Measurements from ENCODE around the gene RAB31. TPM values are rescaled to one million over a fixed set of nuclear protein-coding genes. Genes with fewer than 3 reads are reported as not detected.
A peak's percentile ranks its signal among the peaks of the same experiment; 100 is the strongest.

Gene RAB31
- total and polyA plus RNA-seq, 5 experiments from 2014 or later, result 0.74 to 2.2 (median 1.3) TPM

DNA sequence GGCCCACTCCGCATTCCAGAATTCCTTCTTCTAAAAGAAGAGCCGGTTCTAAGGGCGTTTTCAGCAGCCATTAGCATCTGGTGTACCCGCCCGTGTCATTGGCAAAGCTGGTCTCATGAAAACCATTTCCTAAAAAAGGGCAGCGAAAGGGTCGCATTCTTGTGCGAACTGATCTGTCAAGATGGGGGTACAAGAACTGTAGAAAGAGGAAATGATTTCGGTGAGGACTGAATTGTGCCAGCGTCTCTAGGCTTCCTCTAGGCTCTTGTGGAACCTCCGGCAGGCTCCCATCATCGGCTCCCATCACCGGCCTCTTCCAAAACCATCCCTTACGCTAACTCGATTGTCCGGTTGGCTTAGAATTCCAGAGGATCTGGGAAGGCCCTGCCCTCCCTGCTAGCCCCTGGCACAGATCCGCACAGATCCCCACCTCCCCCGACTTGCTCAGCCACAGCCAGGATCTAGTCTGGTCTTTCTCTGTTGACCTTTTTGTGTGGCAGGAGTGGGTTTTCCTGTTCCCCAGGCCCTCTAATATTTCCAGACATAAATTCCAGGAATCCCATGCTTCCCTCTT is 1.3 kb downstream of the RAB31 start:
- Mint-ChIP-seq H3K36me3 (peaks cover 0 to 2% (median 0%) of the 10 kb centered on the region in 3 donors), H3K9me3 (peaks cover 0 to 2% (median 0%) of the 10 kb centered on the region in 9 donors), H3K27ac (peak overlapping the region in 1 of 10 donors; percentile 67), H3K27me3 (peaks cover 41 to 92% (median 72%) of the 10 kb centered on the region in 5 donors), H3K4me1 (peaks cover 2 to 42% (median 22%) of the 10 kb centered on the region in 4 donors), H3K4me3 (peak overlapping the region; percentile 64 to 86 (median 72))
- ATAC-seq (no peak), DNase-seq (no peak)
- POLR2A ChIA-PET, result no interaction called here

DNA sequence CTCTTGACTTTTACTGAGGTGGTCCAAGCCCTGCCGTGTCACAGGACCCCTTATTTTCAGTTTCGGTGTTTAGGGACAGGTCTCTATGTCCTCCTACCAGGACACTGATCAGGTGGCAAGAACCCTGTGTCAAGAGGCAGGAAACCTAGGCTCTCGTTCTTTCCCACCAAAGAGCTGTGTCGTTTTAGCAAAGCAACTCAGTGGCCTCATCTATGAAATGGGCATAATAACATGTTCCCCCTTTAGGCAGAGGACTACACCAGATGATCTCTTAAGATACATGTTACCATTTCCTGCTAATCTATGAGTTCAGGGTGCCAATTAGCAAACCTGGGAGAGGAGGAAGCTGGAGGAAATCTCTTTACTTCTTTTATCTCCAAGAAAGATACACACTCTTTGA is 1.9 kb downstream of the RAB31 start:
- Mint-ChIP-seq H3K27me3 (peaks cover 42 to 92% (median 73%) of the 10 kb centered on the region in 5 donors), H3K4me3 (peak overlapping the region in 9 of 10 donors; percentile 5 to 86 (median 70)), H3K9me3 (peaks cover 0 to 2% (median 0%) of the 10 kb centered on the region in 9 donors), H3K36me3 (peaks cover 0 to 2% (median 0%) of the 10 kb centered on the region in 3 donors), H3K4me1 (peaks cover 2 to 44% (median 22%) of the 10 kb centered on the region in 4 donors), H3K27ac (no peak overlapping the region)
- DNase-seq, result no peak
- ATAC-seq, result no peak
- POLR2A ChIA-PET, result no interaction called here

DNA sequence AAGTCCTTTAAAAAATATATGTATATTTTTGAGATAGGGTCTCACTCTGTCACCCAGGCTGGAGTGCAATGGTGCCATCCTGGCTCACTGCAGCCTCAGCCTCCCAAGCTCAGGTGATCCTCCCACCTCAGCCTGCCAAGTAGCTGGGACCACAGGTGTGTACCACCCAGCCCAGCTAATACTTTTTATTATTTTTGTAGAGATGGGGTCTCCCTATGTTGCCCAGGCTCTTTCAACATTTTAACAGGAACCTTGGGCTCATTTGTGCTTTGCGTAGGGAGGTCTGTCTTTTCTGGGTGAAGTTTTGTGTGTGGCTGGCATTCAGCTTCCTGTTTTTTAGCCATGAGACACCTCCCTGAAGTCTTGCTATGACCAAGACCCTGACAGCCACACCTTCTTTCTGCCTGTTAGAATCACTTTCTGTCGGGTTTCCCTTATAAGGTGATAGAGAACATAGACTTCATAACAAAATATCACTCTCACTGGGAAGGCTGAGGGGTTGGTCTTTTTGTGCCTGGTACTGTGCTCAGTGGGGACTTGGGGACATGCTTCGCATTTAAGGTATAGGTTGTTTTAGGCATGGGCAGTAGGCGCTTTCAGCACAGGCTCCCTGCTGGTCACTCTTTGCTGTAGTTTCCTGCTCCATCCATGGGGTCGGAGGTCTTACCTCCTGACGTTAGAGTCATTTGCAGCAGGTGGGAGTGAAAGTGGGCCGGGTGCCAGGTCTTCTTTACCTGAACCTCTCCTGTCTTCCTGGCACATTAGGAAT is 3.4 kb downstream of the RAB31 start:
- peaks cover 2 to 44% (median 22%) of the 10 kb centered on the region in 4 donors for H3K4me1 Mint-ChIP-seq
- peak overlapping the region in 1 of 10 donors; percentile 69 for H3K27ac Mint-ChIP-seq
- DNase-seq, result no peak
- peak overlapping the region in 2 of 10 donors; percentile 33 to 34 for H3K4me3 Mint-ChIP-seq
- POLR2A ChIA-PET, result no interaction called here
- no peak for ATAC-seq
- peaks cover 0 to 2% (median 0%) of the 10 kb centered on the region in 9 donors for H3K9me3 Mint-ChIP-seq
- peaks cover 0 to 2% (median 0%) of the 10 kb centered on the region in 3 donors for H3K36me3 Mint-ChIP-seq
- H3K27me3 Mint-ChIP-seq, result peaks cover 37 to 90% (median 67%) of the 10 kb centered on the region in 5 donors

DNA sequence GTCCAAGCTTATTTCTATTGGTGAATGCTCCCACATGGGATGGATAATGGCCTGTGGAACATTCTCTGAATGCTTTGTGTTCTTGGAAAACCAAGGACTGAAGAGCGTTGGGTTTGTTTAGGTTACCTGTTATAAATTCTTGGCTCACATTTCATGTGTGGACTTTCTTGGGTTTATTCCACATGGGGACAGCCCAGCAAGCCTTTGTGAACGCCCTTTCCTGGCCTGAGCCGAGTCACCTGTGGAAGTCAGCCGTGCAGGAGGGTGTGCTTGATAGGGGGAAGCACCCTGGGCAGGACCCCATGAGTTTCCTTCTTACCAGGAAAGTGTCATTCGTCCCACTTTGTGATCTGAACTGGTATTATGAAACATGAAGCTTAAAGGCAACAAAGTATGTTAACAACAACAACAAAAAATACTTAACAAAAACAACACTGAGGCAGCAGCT is 4.1 kb downstream of the RAB31 start:
- Mint-ChIP-seq H3K36me3 (peaks cover 0 to 2% (median 0%) of the 10 kb centered on the region in 3 donors), H3K9me3 (peaks cover 0 to 2% (median 0%) of the 10 kb centered on the region in 9 donors), H3K4me3 (peak overlapping the region in 1 of 10 donors; percentile 33), H3K4me1 (peaks cover 2 to 45% (median 22%) of the 10 kb centered on the region in 4 donors), H3K27me3 (peaks cover 31 to 90% (median 66%) of the 10 kb centered on the region in 5 donors), H3K27ac (peak overlapping the region in 1 of 10 donors; percentile 30)
- DNase-seq, result no peak
- POLR2A ChIA-PET, result no interaction called here
- ATAC-seq, result no peak

GRCh38 chr18:9712611-9713010 is 4.5 kb downstream of the RAB31 start:
- peak overlapping the region in 1 of 10 donors; percentile 30 for H3K27ac Mint-ChIP-seq
- peaks cover 2 to 43% (median 21%) of the 10 kb centered on the region in 4 donors for H3K4me1 Mint-ChIP-seq
- no peak for DNase-seq
- no peak overlapping the region for H3K4me3 Mint-ChIP-seq
- H3K36me3 Mint-ChIP-seq, result peaks cover 0 to 2% (median 0%) of the 10 kb centered on the region in 3 donors
- peaks cover 31 to 90% (median 62%) of the 10 kb centered on the region in 5 donors for H3K27me3 Mint-ChIP-seq
- H3K9me3 Mint-ChIP-seq, result peaks cover 0 to 2% (median 0%) of the 10 kb centered on the region in 9 donors
- no peak for ATAC-seq
- POLR2A ChIA-PET, result no interaction called here

DNA sequence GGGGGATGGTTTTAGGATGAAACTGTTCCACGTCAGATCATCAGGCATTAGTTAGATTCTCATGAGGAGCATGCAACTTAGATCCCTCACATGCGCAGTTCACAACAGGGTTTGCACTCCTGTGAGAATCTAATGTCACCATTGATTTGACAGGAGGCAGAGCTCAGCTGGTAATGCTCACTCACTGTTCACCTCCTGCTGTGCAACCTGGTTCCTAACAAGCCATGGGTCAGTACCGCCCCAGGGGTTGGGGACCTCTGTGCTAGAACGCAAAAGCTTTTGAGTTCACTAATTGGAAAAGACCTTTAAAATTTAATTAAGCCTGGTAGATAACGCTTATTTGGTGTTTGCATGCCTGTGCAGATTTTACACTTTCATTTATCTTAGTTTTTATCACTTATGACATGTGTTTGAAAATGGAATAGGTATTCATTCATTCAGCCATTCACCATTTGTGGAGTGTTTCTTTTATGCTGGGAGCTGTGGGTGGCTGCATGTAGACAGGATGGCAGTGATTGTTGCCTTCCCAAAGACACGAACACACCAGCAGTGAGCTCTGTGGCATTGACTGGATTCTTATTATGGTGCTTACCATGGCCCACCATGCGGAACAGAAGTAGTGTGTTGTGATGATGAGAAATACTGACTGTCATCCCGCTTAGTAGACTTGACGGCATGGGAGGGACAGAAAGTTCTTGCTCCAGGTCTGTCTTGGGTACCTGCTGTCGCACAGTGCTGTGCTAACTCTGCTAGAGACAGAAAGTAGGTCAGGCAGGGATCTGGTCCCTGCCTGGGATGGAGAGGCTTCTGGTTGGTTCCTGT is 6.4 kb downstream of the RAB31 start:
- Mint-ChIP-seq H3K27ac (no peak overlapping the region), H3K9me3 (peaks cover 0 to 2% (median 0%) of the 10 kb centered on the region in 9 donors), H3K4me3 (no peak overlapping the region), H3K36me3 (peaks cover 0 to 2% (median 0%) of the 10 kb centered on the region in 3 donors), H3K27me3 (peaks cover 29 to 82% (median 53%) of the 10 kb centered on the region in 5 donors), H3K4me1 (peaks cover 2 to 34% (median 13%) of the 10 kb centered on the region in 4 donors)
- POLR2A ChIA-PET, result no interaction called here
- DNase-seq, result no peak
- ATAC-seq, result no peak

DNA sequence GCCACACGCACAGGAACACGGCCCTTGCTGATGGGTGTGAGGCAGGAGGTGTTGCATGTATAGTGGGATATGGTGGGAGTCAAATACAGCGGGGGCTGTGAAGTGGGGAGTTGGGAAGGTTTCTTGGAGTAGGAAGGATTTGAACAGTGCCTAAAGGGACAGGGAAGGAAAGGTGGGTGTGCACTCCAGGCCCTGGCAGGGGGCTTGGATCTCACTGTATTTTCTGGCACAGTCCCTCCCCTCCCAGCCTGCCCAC is 6.9 kb downstream of the RAB31 start:
- Mint-ChIP-seq H3K4me3 (no peak overlapping the region), H3K4me1 (peaks cover 2 to 29% (median 10%) of the 10 kb centered on the region in 4 donors), H3K36me3 (peaks cover 0 to 2% (median 0%) of the 10 kb centered on the region in 3 donors), H3K27me3 (peaks cover 24 to 77% (median 47%) of the 10 kb centered on the region in 5 donors), H3K9me3 (peaks cover 0 to 2% (median 0%) of the 10 kb centered on the region in 9 donors), H3K27ac (no peak overlapping the region)
- no peak for DNase-seq
- no peak for ATAC-seq
- POLR2A ChIA-PET, result no interaction called here

DNA sequence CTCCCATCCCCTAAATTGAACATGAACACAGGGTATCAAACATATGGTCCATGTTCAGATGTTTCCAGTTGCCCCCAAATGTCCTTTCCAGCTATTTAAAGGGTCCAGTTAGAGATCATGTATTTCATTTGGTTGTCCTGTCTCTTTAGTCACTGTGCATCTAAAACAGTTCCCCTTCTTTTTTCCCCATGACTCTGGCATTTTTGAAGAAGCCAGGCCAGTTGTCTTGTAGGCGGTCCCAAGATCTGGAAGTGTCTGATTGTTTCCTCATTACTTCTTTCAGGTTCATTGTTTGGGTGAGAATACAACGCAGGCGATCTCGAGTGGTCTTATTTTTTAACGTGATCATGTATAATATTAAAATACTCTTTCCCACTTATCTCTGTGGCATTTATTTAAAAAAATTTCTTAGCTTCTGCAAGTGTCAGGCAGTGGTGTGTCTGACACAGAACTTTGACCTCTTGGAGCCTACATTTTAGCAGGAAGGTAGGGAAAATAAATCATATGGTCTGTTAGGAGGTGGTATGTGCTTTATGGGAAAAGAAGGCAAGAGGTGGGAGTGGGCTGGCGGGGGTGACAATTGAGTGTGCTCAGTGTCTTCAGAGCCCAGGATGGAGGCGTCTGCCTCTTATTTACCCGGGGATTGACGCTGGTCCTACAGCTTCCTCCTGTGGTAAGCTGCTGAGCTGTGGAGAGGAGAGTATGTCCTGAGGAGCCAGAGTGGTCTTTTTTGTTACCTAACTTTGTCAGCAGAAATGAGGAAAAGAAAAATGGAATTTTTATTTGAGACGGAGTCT is 8.1 kb downstream of the RAB31 start:
- POLR2A ChIA-PET, result no interaction called here
- H3K36me3 Mint-ChIP-seq, result no peaks in the 10 kb centered on the region
- DNase-seq, result no peak
- no peak for ATAC-seq
- no peak overlapping the region for H3K4me3 Mint-ChIP-seq
- H3K9me3 Mint-ChIP-seq, result peaks cover 0 to 2% (median 0%) of the 10 kb centered on the region in 9 donors
- H3K27ac Mint-ChIP-seq, result no peak overlapping the region
- H3K27me3 Mint-ChIP-seq, result peaks cover 24 to 66% (median 39%) of the 10 kb centered on the region in 5 donors
- H3K4me1 Mint-ChIP-seq, result peaks cover 0 to 19% (median 5%) of the 10 kb centered on the region in 4 donors

DNA sequence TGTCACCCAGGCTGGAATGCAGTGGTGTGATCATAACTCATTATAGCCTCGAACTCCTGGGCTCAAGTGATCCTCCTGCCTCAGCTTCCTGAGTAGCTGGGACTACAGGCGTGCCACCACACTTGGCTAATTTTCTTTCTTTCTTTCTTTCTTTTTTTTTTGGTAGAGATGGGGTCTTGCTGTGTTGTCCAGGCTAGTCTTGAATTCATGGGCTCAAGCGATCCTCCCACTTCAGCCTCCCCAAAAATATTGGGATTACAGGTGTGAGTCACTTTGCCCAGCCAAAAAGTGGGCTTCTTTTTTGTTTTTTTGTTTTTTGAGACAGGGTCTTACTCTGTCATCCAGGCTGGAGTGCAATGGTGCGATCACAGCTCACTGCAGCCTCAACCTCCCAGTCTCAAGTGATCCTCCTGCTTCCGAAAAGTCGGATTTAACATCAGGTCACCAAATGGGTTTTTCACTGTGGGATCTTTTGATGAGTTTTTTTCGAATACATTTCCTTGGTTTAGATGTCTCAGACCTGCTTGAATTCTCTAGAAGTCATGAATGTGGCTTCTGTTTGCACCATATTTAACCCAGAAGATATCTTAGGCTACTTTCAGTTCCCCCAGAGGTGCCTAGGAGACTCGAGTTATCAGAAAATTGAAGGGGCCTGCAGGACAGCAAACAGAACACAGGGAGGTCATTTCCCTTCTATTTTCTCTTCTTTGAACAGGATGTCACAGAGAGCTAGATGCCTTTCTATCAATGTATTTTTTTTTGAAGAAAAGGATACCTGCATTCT is 8.9 kb downstream of the RAB31 start:
- Mint-ChIP-seq H3K27me3 (peaks cover 26 to 66% (median 41%) of the 10 kb centered on the region in 5 donors), H3K36me3 (no peaks in the 10 kb centered on the region), H3K27ac (no peak overlapping the region), H3K4me1 (peaks cover 0 to 12% (median 2%) of the 10 kb centered on the region in 4 donors), H3K4me3 (no peak overlapping the region), H3K9me3 (peaks cover 0 to 5% (median 0%) of the 10 kb centered on the region in 9 donors)
- POLR2A ChIA-PET, result no interaction called here
- DNase-seq (no peak), ATAC-seq (no peak)

DNA sequence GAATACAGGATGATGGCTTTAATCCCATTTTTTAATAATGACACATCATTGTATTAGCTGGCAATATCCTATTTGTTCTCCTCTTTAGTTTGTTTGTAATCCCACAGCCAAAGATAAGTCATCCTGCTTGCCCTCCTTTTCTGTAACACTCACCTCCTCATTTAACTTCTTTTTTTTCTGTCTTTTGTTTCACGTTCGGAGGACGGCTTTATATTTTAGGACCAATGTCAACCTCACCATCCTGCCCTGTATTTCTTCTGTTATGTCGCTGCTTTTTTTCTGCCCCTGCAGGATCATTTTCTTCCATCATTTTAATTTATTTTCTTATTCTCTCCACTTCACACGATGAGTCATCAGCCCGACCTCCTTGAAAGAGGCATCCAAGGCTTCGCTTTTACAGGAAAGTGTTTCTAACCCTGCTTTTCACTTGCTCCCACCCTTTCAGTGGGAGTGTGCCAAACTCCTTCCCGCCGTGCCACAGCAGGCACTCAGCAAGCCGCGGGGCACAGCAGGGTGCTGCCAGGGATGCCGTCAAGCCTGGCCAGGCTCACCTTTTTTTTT is 11.4 kb downstream of the RAB31 start:
- no peaks in the 10 kb centered on the region for H3K36me3 Mint-ChIP-seq
- no peak overlapping the region for H3K27ac Mint-ChIP-seq
- peaks cover 0 to 4% (median 0%) of the 10 kb centered on the region in 9 donors for H3K9me3 Mint-ChIP-seq
- H3K27me3 Mint-ChIP-seq, result peaks cover 17 to 47% (median 22%) of the 10 kb centered on the region in 5 donors
- H3K4me3 Mint-ChIP-seq, result no peak overlapping the region
- no peak for DNase-seq
- peaks cover 0 to 5% (median 0%) of the 10 kb centered on the region in 4 donors for H3K4me1 Mint-ChIP-seq
- ATAC-seq, result no peak
- POLR2A ChIA-PET, result no interaction called here

DNA sequence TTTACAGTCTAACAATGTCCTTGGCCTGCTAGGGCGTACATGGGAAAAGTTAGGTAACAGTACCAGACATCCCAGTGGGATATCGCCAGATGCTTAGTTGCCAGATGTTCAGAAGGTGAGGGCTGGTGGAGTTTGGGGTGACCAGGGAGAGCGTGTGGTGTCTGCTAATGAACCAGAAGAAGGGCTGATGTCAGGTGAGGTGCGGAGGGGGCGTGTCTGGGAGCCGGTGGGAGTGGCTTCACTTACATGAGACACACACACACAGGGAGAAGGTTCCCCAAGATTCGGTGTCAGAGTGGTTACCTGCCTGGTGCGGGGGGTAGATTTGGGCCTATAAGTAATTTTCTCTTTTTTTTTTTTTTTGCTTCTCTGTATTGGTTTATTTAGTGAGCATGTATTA is 12.2 kb downstream of the RAB31 start:
- Mint-ChIP-seq H3K4me3 (no peak overlapping the region), H3K4me1 (peaks cover 0 to 3% (median 0%) of the 10 kb centered on the region in 4 donors), H3K9me3 (peaks cover 0 to 5% (median 0%) of the 10 kb centered on the region in 9 donors), H3K27ac (no peak overlapping the region), H3K36me3 (no peaks in the 10 kb centered on the region), H3K27me3 (peaks cover 14 to 38% (median 15%) of the 10 kb centered on the region in 5 donors)
- DNase-seq, result no peak
- no peak for ATAC-seq
- POLR2A ChIA-PET, result no interaction called here
